GM18519 (cell line): ENCODE data around the gene ARID5B.

Experiments used
- ATAC-seq: cut with Tn5 transposase; IDR thresholded peaks from one replicate; pipeline ENCODE4 v1.9.1; 2021; ENCODE audit warnings: mild to moderate bottlenecking, moderate library complexity; ENCODE audit not compliant: unreplicated experiment, low FRiP score

ARID5B gene

GRCh38 chr10:62082729-62083411 is 181.4 kb downstream of the ARID5B start:
- peak; percentile 50 for ATAC-seq

DNA sequence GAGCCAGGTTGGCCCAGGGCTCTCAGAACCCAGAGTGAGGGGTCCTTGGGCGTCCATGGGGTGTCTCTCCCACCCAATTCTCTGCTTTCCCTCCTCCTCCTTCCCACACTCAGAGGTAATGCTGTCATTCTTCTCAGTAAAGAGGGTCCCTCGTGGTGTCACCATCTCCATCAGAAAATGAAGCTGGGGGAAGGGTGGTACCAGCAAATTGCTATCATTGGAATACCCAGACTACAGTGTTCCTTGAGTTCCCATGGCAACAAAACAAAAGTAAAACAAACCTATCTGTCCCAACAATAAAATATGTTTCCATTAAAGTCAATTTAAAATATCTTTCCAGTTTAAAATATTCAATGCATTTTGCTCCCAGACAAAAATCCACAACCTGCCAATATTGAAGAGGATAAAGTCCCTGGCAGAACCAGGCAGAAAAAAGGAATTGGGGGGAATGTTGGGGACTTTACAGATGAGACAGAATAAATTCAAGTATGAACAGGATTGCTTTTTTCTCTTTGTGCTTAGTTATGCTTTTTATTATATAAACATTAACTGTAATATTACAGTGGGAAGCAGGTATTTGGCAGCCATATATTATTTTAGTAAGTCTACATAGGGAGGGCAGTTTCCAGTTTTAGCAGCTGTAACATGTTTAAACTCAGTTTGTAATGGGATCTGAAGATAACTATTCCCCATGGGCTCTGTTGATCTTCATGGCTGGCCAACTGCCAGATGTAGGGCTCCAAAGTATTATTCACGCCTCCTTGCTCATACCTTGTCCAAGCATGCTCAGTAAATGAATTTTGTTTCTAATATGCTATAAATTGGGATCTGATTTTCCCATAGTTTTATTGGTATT is 182.1 kb downstream of the ARID5B start:
- ATAC-seq, result no peak

- ATAC-seq, result no peak
Observed at GRCh38 chr10:62084451-62084850, 183.0 kb downstream of the ARID5B start.

DNA sequence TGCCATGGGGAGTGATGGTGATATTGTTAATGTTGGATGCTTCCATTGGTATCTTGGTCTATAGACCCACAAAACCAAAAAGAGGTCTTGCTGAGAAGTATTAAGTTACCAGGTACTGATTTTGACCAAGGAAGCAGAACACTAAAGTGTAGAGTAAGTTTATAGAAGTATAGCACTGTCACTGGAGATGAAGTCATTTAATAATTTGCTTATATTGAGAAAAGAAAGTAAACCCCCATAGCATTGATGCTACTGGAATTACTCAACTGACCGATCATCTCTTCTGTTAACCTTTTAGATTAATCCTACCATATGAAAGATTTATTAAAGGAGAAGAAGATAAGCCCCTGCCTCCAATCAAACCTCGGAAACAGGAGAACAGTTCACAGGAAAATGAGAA is 183.9 kb downstream of the ARID5B start:
- no peak for ATAC-seq

DNA sequence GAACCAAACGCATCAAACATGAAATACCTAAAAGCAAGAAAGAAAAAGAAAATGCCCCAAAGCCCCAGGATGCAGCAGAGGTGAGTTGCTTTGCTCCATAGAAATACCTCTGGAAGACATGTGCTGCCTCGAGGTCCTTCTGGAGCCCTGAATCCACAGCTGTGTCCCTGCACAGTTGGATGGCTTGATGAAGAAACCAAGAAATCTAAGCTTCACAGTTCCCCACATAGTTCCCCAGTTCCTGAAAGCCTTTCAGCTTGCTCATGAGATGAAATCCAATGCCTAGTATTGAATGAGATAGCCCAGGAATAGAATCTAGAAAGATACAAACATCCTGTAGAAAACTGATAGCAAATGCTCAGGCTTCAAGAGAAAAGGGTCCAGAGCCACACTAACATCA is 184.3 kb downstream of the ARID5B start:
- ATAC-seq, result no peak

- no peak for ATAC-seq
Observed at GRCh38 chr10:62087329-62087728, 185.8 kb downstream of the ARID5B start.

- ATAC-seq, result no peak
Observed at GRCh38 chr10:62088786-62089185, 187.3 kb downstream of the ARID5B start.

- ATAC-seq, result no peak
Observed at GRCh38 chr10:62092301-62093030, 191.0 kb downstream of the ARID5B start.

DNA sequence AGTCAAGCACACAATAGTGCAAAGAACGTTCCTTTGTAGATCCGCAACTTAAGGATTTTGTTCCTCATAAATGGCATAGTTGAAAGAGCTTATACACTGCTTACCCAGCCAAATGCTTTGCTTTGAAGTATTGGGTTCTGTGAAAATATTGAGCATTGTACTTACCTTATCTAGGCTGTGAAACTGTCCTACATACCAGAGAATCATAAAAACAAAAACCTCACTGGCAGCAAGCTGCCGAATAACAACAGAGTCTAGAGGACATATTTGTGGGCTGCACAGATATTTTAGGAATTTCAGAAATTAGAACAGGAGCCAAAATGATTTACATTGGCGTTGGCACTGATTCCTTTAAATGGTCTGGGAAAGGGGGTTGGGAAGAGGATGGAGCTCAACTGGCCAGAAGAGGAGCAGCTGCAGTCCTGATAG is 192.4 kb downstream of the ARID5B start:
- ATAC-seq, result no peak

DNA sequence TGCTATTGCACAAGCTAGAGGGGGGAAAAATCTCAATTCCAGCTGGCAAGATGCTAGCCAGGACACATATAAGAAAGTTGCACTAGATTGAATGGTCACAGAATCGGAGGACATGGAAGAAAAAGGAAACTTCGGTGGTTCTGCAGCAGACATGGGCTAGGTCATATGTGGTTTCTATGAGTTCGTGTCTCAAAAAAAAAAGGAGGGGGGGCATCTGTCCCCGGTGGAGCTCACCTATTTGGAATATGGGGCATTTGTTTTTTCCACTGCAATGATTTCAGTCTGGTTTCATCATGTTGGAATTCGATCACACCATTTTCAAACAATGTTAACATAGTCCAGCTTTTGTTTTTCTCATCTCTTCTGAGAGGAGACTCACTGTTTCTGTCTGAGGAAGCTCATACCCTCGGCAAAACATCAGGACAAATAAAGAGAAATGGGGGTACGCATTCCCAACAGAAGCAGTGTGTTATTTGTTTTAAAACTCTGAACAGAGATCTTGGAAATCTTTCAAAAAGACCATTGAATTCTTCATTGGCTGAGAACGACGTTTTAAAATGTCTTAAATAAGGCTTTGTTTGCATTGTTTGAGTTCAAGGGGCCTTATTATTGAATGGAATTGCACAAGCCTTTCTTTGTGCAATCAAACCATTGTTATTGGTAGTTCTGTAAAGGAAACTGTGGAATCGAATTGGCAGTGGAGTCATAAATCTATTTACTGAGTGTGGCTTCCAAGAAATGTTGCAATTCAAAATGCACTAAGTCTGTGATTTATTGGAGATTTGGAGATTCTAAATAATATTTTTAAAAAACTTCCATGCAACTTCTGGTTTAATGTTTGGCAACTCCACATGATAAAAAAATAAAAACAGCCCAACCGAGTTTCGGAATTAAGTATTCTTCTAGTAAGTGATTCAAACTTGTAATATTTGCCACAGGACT is 194.0 kb downstream of the ARID5B start:
- no peak for ATAC-seq

- ATAC-seq, result no peak
Observed at GRCh38 chr10:62096256-62096933, 194.9 kb downstream of the ARID5B start.

- no peak for ATAC-seq
Observed at GRCh38 chr10:62098278-62099121, 197.0 kb downstream of the ARID5B start.

- no peak for ATAC-seq
Observed at GRCh38 chr10:62099299-62099698, 197.8 kb downstream of the ARID5B start.

- no peak for ATAC-seq
Observed at GRCh38 chr10:62103857-62104256, 202.4 kb downstream of the ARID5B start.

- no peak for ATAC-seq
Observed at GRCh38 chr10:62106929-62107519, 205.5 kb downstream of the ARID5B start.

DNA sequence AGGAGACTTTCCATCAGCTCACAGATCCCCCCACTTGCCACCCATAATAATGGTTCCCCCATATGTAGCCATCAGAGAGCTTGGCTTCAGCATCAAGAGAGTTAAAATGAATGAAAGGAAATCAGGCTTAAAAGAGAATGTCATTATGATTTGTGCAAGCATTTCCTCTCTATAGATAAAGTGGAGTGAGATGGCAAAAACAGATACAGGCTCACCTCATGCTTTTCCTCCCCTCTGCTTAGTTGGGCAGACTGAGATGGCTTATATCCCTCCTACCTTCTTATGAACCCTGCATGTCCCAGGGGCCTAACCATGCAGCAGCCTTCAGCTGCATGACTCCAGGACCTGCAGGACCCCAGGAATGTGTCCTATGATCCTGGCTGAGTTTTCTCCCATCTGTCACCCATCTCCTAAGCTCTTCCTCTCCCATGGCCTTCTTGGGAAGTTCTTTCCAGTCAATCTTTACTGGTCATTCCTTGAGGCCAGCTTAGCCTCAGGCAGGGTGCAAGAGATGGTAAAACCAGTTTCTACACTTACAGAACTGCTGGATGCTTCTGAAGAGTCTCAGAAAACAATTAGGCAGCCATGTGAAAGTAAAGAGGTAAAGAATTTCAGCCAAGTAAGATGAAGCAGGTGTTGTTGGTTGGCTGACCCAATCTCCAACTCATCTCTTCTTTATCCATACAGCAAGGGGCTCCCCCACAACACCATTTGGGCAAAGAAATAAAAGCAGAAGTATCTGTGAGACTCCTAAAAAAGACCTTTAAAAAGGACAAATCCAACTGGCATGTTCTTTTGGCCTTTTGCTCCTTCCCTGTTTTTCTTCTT is 207.5 kb downstream of the ARID5B start:
- ATAC-seq, result no peak

GRCh38 chr10:62109587-62110293 is 208.2 kb downstream of the ARID5B start:
- peak; percentile 81 for ATAC-seq
